22Rv1 (cell line): Measurements from ENCODE around the gene GINS2.

Source experiments
- CTCF ChIP-seq: fragments of 450-650 bp; IDR thresholded peaks from 2 replicates; pipeline ENCODE4 v1.5.1; 2017; ENCODE audit warnings: mild to moderate bottlenecking
- ZFX ChIP-seq: fragments of 450-650 bp; IDR thresholded peaks from 2 replicates; pipeline ENCODE4 v1.6.1; 2017; ENCODE audit warnings: antibody characterized with exemption, borderline replicate concordance

DNA sequence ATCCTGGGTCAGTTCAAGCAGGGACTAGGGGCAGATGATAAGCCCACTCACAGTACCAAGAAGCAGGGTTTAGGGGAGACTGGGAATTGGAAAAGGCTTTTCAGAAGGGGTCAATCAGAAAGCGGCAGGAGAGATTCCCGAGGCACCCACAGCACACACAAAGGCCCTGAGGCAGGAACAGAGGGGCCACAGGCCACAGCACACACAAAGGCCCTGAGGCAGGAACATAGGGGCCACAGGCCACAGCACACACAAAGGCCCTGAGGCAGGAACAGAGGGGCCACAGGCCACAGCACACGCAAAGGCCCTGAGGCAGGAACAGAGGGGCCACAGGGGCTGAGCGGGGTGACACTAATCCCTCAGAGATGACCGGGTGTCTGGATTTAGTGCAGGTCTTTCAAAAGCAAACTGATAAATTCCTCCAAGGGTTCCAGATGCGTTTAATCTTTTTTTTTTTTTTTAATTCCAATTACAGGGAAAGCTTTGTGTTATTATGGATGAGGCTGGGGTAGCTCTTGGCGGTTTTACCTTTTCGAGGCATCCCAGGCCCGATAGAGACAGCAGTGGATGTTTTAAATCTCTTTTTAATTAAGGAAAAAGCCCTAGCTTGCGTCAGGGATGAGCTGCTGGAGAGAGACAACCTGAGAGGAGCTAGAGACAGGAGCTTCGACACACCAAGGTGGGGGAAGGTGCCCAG lies 31.0 kb upstream of the GINS2 start:
- TF ChIP-seq CTCF (no peak), ZFX (no peak)
